ENCODE measurements around the gene CIBAR2.

The CIBAR2 gene

GRCh38 chr16:85100265-85100664 lies 12.0 kb downstream of the CIBAR2 start:
- DNase-seq = no peak

GRCh38 chr16:85098565-85098964 lies 13.7 kb downstream of the CIBAR2 start:
- DNase-seq = no peak

GRCh38 chr16:85096921-85097320 lies 15.4 kb downstream of the CIBAR2 start:
- no peak for DNase-seq

GRCh38 chr16:85094812-85095211 lies 17.5 kb downstream of the CIBAR2 start:
- no peak for DNase-seq

GRCh38 chr16:85094176-85094805 lies 18.0 kb downstream of the CIBAR2 start:
- DNase-seq = no peak

- DNase-seq = no peak
These were observed 18.6 kb downstream of the CIBAR2 start for GRCh38 chr16:85093705-85094104.

- no peak for DNase-seq
These were observed 19.4 kb downstream of the CIBAR2 start for GRCh38 chr16:85092851-85093250.

GRCh38 chr16:85092309-85092708 lies 20.0 kb downstream of the CIBAR2 start:
- DNase-seq = no peak

GRCh38 chr16:85091522-85091910 lies 20.8 kb downstream of the CIBAR2 start:
- DNase-seq = no peak

- no peak for DNase-seq
These were observed 21.3 kb downstream of the CIBAR2 start for GRCh38 chr16:85090873-85091521.

GRCh38 chr16:85090181-85090580 lies 22.1 kb downstream of the CIBAR2 start:
- no peak for DNase-seq

- DNase-seq = no peak
These were observed 22.7 kb downstream of the CIBAR2 start for GRCh38 chr16:85089525-85089924.

GRCh38 chr16:85088570-85089199 lies 23.6 kb downstream of the CIBAR2 start:
- no peak for DNase-seq

- no peak for DNase-seq
These were observed 24.2 kb downstream of the CIBAR2 start for GRCh38 chr16:85087899-85088569.

GRCh38 chr16:85086347-85087291 lies 25.7 kb downstream of the CIBAR2 start:
- peak; percentile 45 for DNase-seq

- no peak for DNase-seq
These were observed 26.6 kb downstream of the CIBAR2 start for GRCh38 chr16:85085721-85086120.

GRCh38 chr16:85084841-85085510 lies 27.3 kb downstream of the CIBAR2 start:
- no peak for DNase-seq

GRCh38 chr16:85083051-85083639 lies 29.1 kb downstream of the CIBAR2 start:
- no peak for DNase-seq

GRCh38 chr16:85082173-85083050 lies 29.9 kb downstream of the CIBAR2 start:
- no peak for DNase-seq

- no peak for DNase-seq
These were observed 30.5 kb downstream of the CIBAR2 start for GRCh38 chr16:85081765-85082164.

- peak; percentile 94 for DNase-seq
These were observed 31.2 kb downstream of the CIBAR2 start for GRCh38 chr16:85081038-85081437.
